Loucy (cell line): Measurements from ENCODE around the gene FGF12.

Experiments used
- H2AFZ ChIP-seq: fragments of 200-600 bp; sonication (generic); 2 replicates; pipeline ENCODE4 v1.6.0; 2016; ENCODE audit warnings: antibody characterized with exemption, mild to moderate bottlenecking, low read length, moderate library complexity
- H3F3A ChIP-seq: fragments of 200-600 bp; 2 replicates; pipeline ENCODE4 v1.6.0; 2016; ENCODE audit warnings: antibody characterized with exemption, low read depth, mild to moderate bottlenecking
- H3K27me3 ChIP-seq: fragments of 200-600 bp; sonication (generic); 2 replicates; pipeline ENCODE4 v1.6.1; 2014; ENCODE audit warnings: low read length, mild to moderate bottlenecking; ENCODE audit not compliant: insufficient read depth, poor library complexity, severe bottlenecking
- H3K36me3 ChIP-seq: fragments of 200-600 bp; sonication (generic); 2 replicates; pipeline ENCODE4 v1.6.1; 2016; ENCODE audit warnings: low read length; ENCODE audit not compliant: insufficient read depth
- H3K4me1 ChIP-seq: fragments of 200-600 bp; sonication (generic); 2 replicates; pipeline ENCODE4 v1.5.1; 2014; ENCODE audit warnings: low read length, mild to moderate bottlenecking; ENCODE audit not compliant: insufficient read depth, poor library complexity, severe bottlenecking
- H3K4me2 ChIP-seq: fragments of 200-600 bp; sonication (generic); 2 replicates; pipeline ENCODE4 v1.6.0; 2014; ENCODE audit warnings: antibody characterized with exemption, low read length, low read depth, mild to moderate bottlenecking; ENCODE audit not compliant: poor library complexity, severe bottlenecking
- H3K4me3 ChIP-seq: fragments of 200-600 bp; sonication (generic); 2 replicates; pipeline ENCODE4 v1.5.1; 2014; ENCODE audit warnings: low read length, mild to moderate bottlenecking, mixed read lengths; ENCODE audit not compliant: poor library complexity, severe bottlenecking
- H3K79me2 ChIP-seq: fragments of 200-600 bp; sonication (generic); 2 replicates; pipeline ENCODE4 v1.6.1; 2014; ENCODE audit warnings: low read length; ENCODE audit not compliant: insufficient read depth
- H3K9ac ChIP-seq: fragments of 200-600 bp; sonication (generic); 2 replicates; pipeline ENCODE4 v1.6.0; 2014; ENCODE audit warnings: mild to moderate bottlenecking, low read depth, low read length, moderate library complexity; ENCODE audit not compliant: poor library complexity, severe bottlenecking
- H3K9me2 ChIP-seq: fragments of 200-600 bp; sonication (generic); replicated peaks from 2 replicates; pipeline ENCODE4 v1.6.1; 2016; ENCODE audit warnings: low read depth, low read length, mixed read lengths
- H3K9me3 ChIP-seq: fragments of 200-600 bp; sonication (generic); 2 replicates; pipeline ENCODE4 v1.6.1; 2014; ENCODE audit warnings: mild to moderate bottlenecking, antibody characterized with exemption, low read length, low read depth; ENCODE audit not compliant: insufficient read depth
- H4K20me1 ChIP-seq: fragments of 200-600 bp; sonication (generic); 2 replicates; pipeline ENCODE4 v1.6.0; 2014; ENCODE audit warnings: antibody characterized with exemption, low read length, mild to moderate bottlenecking; ENCODE audit not compliant: insufficient read depth, poor library complexity, severe bottlenecking
- EZH2phosphoT487 ChIP-seq: fragments of 200-600 bp; IDR thresholded peaks from 2 replicates; pipeline ENCODE4 v1.6.1; 2018; ENCODE audit warnings: antibody characterized with exemption, mild to moderate bottlenecking, moderate library complexity, borderline replicate concordance
- TF ChIP-seq, protein P1 (sequence below): fragments of 200-600 bp; sonication (generic); conservative IDR thresholded peaks from 2 replicates; pipeline ENCODE4 v1.5.1; 2014; ENCODE audit warnings: mild to moderate bottlenecking, antibody characterized with exemption, low read length

FGF12 gene

DNA sequence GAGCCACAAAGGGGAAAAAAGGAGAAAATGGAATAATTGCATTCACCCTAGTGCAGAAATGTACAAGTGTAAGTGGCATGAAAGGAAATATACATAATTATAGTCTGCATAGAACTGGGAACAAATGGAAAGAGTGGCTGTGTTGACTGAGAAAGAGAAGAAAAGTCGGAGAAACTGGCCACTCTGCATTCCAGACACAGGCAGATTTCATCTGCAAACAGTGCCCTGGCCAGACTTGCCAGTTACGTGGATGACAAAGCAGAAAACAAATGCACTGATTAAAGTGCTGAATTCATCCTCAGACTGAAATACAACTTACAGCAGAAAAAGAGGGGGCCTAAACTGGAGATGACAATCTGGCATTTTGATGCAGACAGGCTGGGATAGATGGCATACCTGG lies 129.8 kb downstream of the FGF12 start:
- Histone ChIP-seq H3K9me2 (no peaks in the 10 kb centered on the region), H3K36me3 (no peaks in the 10 kb centered on the region), H2AFZ (no peak overlapping the region), H3K9ac (no peak overlapping the region), H3K4me3 (no peak overlapping the region), H3K9me3 (no peaks in the 10 kb centered on the region), H3K79me2 (no peaks in the 10 kb centered on the region), H3K4me2 (no peak overlapping the region), H4K20me1 (no peaks in the 10 kb centered on the region), H3K27me3 (no peaks in the 10 kb centered on the region), H3K4me1 (no peaks in the 10 kb centered on the region), H3F3A (no peaks in the 10 kb centered on the region)
- TF ChIP-seq, protein P1, sequence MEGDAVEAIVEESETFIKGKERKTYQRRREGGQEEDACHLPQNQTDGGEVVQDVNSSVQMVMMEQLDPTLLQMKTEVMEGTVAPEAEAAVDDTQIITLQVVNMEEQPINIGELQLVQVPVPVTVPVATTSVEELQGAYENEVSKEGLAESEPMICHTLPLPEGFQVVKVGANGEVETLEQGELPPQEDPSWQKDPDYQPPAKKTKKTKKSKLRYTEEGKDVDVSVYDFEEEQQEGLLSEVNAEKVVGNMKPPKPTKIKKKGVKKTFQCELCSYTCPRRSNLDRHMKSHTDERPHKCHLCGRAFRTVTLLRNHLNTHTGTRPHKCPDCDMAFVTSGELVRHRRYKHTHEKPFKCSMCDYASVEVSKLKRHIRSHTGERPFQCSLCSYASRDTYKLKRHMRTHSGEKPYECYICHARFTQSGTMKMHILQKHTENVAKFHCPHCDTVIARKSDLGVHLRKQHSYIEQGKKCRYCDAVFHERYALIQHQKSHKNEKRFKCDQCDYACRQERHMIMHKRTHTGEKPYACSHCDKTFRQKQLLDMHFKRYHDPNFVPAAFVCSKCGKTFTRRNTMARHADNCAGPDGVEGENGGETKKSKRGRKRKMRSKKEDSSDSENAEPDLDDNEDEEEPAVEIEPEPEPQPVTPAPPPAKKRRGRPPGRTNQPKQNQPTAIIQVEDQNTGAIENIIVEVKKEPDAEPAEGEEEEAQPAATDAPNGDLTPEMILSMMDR, result no peak
- no peak for TF ChIP-seq EZH2phosphoT487

DNA sequence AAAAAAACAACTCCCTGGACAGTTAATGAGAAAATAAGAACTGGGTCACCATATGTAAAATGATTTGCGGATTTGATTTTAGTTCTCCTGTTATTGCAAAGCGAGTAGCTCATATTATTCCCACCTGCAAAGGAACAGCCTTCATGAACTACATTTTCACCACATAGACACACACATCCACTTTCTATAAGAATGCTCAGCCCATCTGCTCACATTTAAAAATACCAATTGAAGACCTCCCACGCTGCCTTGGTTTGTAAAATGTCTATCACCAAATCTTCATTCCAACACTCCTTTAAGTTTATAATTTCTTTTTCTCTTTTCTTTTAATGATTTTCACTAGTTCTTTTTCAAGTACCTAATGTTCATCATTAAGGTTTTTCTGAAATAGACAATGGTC lies 148.6 kb downstream of the FGF12 start:
- H3K4me2 ChIP-seq, result no peak overlapping the region
- no peak overlapping the region for H3K4me3 ChIP-seq
- no peaks in the 10 kb centered on the region for H3K36me3 ChIP-seq
- H3K9me2 ChIP-seq, result no peaks in the 10 kb centered on the region
- no peaks in the 10 kb centered on the region for H3F3A ChIP-seq
- H3K4me1 ChIP-seq, result no peaks in the 10 kb centered on the region
- H3K9me3 ChIP-seq, result no peaks in the 10 kb centered on the region
- TF ChIP-seq, protein P1, result no peak
- TF ChIP-seq EZH2phosphoT487, result no peak
- H3K9ac ChIP-seq, result no peak overlapping the region
- no peaks in the 10 kb centered on the region for H4K20me1 ChIP-seq
- no peaks in the 10 kb centered on the region for H3K27me3 ChIP-seq
- H2AFZ ChIP-seq, result no peak overlapping the region
- H3K79me2 ChIP-seq, result no peaks in the 10 kb centered on the region

DNA sequence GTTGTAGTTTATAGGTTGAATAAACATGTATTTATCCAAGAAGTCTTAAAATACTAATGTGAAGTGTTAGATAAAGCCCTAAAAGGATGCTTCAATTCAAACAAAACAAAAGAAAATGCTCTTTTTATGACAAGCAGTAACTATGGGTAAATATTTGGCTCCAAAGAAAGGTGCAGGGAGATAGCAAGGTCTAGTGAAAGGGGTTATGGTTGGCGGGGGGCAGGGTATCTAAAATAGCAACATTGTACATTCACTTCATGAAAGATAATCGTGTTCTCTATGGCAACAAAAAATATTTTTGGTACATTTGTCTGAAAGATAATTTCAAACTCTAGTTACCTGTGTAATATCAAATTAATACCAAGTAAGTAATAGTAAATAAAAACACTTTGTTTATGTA lies 149.5 kb downstream of the FGF12 start:
- Histone ChIP-seq H3F3A (no peaks in the 10 kb centered on the region), H3K79me2 (no peaks in the 10 kb centered on the region), H3K27me3 (no peaks in the 10 kb centered on the region), H3K4me2 (no peak overlapping the region), H3K4me3 (no peak overlapping the region), H3K9ac (no peak overlapping the region), H4K20me1 (no peaks in the 10 kb centered on the region), H3K4me1 (no peaks in the 10 kb centered on the region), H3K9me3 (no peaks in the 10 kb centered on the region), H3K9me2 (no peaks in the 10 kb centered on the region), H2AFZ (no peak overlapping the region), H3K36me3 (no peaks in the 10 kb centered on the region)
- TF ChIP-seq, protein P1, result no peak
- no peak for TF ChIP-seq EZH2phosphoT487
